IPS-18c (cell line): ENCODE measurements around the gene BCR.
"Not testable (repeated sequence)": the region's sequence is repeated elsewhere in the genome, so short reads cannot be mapped to it uniquely, and the experiment has no call there.

Experiments
- H3K4me3 ChIP-seq: 2 replicates; pipeline ENCODE4 v1.7.0; 2013; ENCODE audit warnings: low read depth, mild to moderate bottlenecking, low read length, moderate library complexity; ENCODE audit not compliant: insufficient read depth
- H3K9me3 ChIP-seq: one replicate; pipeline ENCODE4 v1.6.1; 2013; ENCODE audit warnings: mild to moderate bottlenecking, low read length, moderate library complexity; ENCODE audit not compliant: control insufficient read depth, insufficient read depth

The BCR gene

GRCh38 chr22:23289851-23290724 is 109.8 kb downstream of the BCR start:
- Histone ChIP-seq H3K4me3 (no peak overlapping the region), H3K9me3 (peaks cover 2% of the 10 kb centered on the region)

GRCh38 chr22:23291806-23292452 is 111.6 kb downstream of the BCR start:
- peaks cover 2% of the 10 kb centered on the region for H3K9me3 ChIP-seq
- H3K4me3 ChIP-seq: no peak overlapping the region

- no peak overlapping the region for H3K4me3 ChIP-seq
- H3K9me3 ChIP-seq: peaks cover 2% of the 10 kb centered on the region
These were observed 112.4 kb downstream of the BCR start for GRCh38 chr22:23292453-23293350.

- peaks cover 2% of the 10 kb centered on the region for H3K9me3 ChIP-seq
These were observed 113.4 kb downstream of the BCR start for GRCh38 chr22:23293720-23294119.

GRCh38 chr22:23294221-23294620 is 113.9 kb downstream of the BCR start:
- peaks cover 2% of the 10 kb centered on the region for H3K9me3 ChIP-seq

More at GRCh38 chr22:23293720-23294119, 113.4 kb downstream of the BCR start:
- no peak overlapping the region for H3K4me3 ChIP-seq

GRCh38 chr22:23300476-23300875 is 120.2 kb downstream of the BCR start:
- no peak overlapping the region for H3K4me3 ChIP-seq
- no peaks in the 10 kb centered on the region for H3K9me3 ChIP-seq

More at GRCh38 chr22:23294221-23294620, 113.9 kb downstream of the BCR start:
- H3K4me3 ChIP-seq: no peak overlapping the region

- Histone ChIP-seq H3K4me3 (no peak overlapping the region), H3K9me3 (no peaks in the 10 kb centered on the region)
These were observed 121.3 kb downstream of the BCR start for GRCh38 chr22:23301591-23301990.

GRCh38 chr22:23302171-23303002 is 122.1 kb downstream of the BCR start:
- H3K4me3 ChIP-seq: no peak overlapping the region

GRCh38 chr22:23305321-23305910 is 125.1 kb downstream of the BCR start:
- Histone ChIP-seq H3K4me3 (no peak overlapping the region), H3K9me3 (no peaks in the 10 kb centered on the region)

More at GRCh38 chr22:23302171-23303002, 122.1 kb downstream of the BCR start:
- H3K9me3 ChIP-seq: no peaks in the 10 kb centered on the region

GRCh38 chr22:23305922-23306374 is 125.6 kb downstream of the BCR start:
- no peak overlapping the region for H3K4me3 ChIP-seq

GRCh38 chr22:23306438-23306921 is 126.2 kb downstream of the BCR start:
- no peaks in the 10 kb centered on the region for H3K9me3 ChIP-seq
- H3K4me3 ChIP-seq: no peak overlapping the region

More at GRCh38 chr22:23305922-23306374, 125.6 kb downstream of the BCR start:
- H3K9me3 ChIP-seq: no peaks in the 10 kb centered on the region

- Histone ChIP-seq H3K4me3 (no peak overlapping the region), H3K9me3 (no peaks in the 10 kb centered on the region)
These were observed 126.6 kb downstream of the BCR start for GRCh38 chr22:23306926-23307325.

GRCh38 chr22:23307511-23307910 is 127.2 kb downstream of the BCR start:
- not testable (repeated sequence) for H3K4me3 ChIP-seq, H3K9me3 ChIP-seq

- not testable (repeated sequence) for H3K4me3 ChIP-seq, H3K9me3 ChIP-seq
These were observed 129.0 kb downstream of the BCR start for GRCh38 chr22:23309261-23309660.

- H3K4me3 ChIP-seq, H3K9me3 ChIP-seq: not testable (repeated sequence)
These were observed 130.3 kb downstream of the BCR start for GRCh38 chr22:23310443-23311097.
